NCI-H2227 (cell line): ENCODE data around the gene TMEM144.
A peak's percentile ranks its signal among the peaks of the same experiment; 100 is the strongest.

Experiments
- DNase-seq: peaks from one replicate; lab custom pipeline; 2025; ENCODE audit not compliant: unreplicated experiment; lab: John Stamatoyannopoulos, UW

The TMEM144 gene

DNA sequence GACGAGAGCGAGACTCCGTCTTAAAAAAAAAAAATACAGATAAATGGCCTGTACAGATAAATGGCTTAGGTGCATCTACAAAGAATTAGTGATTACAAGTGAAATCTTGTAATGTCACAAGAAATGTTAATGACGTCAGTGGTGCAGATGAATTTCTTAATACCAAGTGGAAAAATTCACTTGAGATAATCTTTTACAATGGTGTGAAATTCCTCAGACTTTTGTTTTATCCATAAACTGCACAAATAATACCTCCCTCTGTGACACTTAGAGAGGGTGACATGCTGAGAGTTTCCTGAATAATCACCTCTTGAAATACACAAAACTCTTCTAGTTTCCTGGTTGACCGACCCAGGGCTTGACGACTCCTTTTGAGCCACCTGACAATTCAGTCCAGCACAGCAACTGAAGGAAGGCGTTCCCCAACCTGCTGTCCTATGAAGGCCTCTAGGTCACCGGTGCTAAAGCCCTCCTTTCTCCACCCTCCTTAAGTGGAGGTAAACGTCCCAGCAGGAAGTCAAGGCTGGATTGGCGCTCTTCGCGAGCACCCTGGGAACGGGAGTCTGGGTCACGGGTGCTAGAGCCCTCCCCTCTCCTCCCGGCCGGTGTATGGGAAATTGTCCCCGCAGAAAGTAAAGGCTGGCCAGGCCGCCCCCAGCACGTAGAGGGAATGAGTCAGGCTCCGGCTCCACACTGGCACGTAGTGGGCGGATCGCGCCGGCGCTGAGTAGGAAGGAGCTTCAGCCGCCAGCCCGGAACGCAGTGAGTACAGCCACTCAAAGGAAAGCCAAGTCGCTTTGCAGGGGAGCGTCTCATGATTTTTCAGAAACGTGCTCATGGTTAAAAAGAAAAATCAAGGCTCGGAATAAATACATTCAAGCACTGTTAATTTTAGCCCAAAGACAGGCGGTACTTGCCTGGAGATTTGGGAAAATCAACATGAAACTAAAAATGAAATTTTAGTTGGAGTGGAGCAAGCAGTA, at the start of gene TMEM144:
Gene TMEM144 (plus strand): TSS at position 662 of the 983 bp plus-strand sequence. CDS start 2,182 bp downstream, outside the sequence.
- DNase-seq, result peak; percentile 71

DNA sequence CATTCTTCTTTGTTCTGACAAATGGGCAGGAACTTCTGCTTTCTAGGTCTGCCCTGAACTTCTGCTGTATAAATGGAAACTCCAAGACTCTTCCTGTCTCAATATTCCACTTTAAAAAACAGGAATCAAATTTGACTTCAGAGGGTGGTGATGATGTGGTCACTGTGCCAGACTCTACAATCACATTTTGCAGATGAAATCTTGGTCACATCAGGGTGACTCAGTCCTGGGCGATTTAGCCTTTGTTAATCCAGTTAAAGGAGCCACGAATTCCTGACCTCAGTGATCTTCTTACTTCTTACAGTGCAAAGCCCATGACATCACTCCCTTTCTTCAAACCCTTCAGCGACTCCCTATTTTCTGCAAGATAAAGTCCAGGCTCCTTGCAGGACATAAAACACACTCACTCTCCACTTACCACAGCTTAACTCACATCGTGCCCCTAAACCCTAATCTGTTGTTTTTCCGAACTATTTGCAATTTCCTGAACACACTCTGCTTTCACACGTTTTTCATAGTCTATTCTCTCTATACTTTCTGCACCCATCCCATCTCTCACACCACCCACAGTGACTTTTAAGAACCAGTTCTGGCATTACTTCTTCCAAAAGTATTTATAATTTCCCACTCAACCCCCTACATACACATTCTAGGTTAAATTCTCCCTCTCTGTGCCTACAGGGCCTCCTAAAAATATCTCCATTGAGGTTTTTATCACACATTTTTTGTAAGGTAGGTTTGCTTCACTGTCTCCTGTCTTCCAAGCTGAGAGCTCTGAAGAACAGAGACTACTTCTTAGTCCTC, 48.5 kb upstream of the TMEM144 start:
- DNase-seq, result no peak

DNA sequence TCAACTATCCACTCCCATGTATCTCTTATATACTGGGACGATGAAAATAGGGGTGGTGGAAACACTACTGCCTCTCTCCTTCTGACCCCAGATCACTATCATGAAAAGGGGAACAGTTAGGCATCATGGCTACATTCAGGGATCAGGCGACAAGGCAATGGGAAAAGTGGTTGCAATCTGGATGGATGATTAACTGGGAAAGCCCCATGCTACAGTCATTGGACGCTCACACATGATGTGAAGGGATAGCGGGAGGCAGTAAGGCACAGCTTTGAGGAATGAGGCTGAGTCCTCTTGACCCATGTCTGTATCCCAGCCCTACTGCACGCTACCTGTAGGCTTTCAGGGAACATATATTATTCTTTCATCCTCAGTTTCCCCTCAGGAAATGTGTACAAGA, 47.7 kb upstream of the TMEM144 start:
- DNase-seq, result no peak

DNA sequence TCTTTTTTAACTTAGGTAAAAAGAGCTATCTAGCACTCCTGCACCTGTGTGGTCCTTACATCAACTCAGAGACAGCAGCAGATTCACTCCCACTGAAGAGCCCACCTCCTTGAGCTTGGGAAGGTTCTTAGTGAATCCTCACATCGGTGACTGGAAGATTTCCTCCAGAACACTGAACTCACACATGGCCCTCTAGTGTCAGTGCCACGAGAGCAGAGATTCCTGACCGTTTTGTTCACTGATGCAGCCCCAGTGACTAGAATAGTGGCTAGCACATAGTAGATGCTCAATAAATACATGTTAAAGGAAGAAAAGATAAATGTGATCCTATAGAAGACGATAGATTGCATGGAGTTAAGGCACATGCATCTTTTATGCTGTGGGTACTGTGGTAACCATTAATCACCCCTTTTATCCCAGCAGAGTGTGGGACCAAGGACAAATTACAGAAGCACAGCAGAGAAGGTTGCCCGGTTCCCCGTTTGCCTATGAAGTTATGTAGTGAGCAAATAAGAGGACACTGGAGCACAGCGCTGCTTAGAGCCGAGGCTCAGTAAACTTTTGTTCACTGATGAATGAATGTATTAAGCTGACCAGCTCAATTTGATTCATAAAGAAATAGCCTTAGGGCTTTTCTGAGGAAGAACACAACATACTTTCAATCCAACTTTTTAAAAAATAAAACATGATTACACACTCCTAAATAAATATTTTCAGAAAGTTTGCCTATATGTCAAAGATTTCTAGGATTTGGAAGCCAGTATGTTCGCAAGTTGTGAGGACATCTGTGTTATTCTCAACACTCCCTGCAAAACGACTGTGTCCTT, 46.1 kb upstream of the TMEM144 start:
- no peak for DNase-seq

DNA sequence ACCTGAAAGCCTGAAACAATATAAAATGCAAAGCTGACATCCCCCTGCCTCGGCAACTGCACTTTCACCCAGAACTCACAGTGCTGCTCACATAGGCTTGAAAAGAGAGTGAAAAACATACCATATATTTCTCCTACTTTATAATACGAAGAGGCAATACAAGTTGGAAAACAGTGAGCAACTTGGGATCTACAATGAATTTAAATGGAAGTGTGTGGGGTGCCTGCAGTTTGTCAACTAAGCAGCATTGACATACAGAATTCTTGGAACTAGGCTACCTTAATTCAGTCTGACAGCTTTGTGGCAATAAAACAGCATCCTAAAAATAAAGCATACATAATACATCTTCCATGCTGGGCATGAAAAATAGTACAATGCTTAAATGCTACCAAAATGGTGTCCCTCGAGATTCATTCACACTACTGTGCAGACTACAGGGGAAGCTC, 45.5 kb upstream of the TMEM144 start:
- DNase-seq, result no peak

DNA sequence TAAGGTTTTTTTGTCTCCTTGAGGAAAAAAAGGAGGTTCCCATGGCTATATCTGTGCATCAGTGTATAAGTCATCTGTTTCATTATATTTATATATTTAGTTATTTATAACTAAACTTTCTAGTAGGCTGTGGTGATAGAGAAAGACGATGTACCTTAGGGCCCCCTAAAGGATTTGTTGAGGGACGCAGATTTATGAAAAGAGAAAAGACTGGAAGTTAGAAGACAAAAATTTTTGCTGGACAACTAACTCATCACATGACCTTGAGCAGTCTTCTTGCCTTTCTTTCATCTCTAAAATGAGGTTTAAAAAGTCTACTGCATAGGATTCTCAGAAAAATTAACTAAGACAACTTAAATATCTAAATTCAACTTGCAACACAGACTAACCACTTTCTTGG, 43.6 kb upstream of the TMEM144 start:
- no peak for DNase-seq

DNA sequence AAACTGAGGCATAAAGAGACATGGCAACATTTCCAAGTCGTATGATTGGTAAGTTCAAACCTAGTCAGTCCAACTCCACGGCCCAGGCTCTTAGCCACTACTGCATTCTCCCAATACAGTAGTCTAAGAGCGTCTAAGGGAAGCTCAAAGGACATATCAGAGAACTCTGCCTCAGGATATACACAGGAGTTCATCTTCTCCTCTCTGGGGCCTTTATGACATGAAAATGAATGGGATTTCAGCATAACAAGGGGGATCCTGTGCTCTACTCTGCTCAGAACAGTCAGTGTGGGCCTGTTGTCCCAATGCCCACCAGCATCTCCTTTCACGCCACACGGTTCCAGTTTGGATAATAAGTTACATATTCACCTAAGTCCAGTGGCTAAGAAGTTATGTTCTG, 41.7 kb upstream of the TMEM144 start:
- DNase-seq, result no peak

DNA sequence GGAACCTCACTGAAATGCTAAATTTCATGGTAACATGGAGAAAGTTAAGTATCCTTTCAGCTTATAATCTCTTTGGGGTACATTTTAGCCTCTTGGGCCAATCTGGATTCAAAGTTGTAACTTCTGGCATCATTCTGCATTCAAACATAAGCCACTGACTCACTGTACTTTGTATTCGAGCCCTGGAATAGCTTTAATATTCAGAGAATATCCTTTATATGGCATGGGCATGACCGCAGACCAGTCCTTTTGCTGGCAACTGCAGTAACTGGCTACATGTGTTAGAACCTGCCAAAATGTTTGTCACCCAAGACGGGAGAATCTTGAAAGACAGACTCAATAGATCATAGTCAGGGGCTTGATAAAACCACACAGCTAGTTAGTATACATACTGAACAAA, 40.8 kb upstream of the TMEM144 start:
- DNase-seq, result no peak

DNA sequence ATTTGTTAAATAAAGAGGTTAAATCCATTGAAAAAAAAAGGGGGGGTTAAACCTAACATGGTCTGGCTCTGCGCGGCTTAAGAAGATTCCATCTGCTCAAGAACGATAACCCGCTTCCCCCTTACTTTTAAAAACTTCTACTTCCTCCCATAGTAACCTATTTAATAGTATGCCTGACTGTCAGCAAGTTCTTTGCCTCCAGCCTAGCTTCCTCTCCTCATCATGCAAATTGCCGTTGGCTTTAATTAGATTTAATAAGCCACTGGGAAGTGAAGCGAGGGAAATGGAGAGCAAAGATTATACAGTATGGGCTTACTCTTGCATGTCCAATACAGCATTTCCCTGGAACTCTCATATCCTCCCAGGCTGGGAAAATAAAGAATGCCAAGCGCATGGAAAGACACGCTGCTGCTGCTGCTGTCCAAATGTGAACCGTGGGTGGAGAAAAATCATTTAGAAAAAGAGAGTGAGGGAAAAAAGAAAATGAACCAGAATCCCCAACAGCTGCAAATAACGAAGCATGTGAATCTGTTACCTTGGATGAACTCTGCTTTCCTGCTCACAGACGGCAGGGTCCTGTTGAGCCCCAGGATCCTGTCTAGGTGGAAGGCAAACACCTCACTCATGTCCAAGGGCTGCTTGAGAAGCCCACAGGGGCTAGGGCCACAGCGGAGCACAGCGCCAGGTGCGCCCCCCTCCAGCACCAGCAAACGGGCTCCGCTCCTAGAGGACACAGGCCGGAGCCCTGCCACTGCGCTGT, 40.2 kb upstream of the TMEM144 start:
- DNase-seq, result no peak

DNA sequence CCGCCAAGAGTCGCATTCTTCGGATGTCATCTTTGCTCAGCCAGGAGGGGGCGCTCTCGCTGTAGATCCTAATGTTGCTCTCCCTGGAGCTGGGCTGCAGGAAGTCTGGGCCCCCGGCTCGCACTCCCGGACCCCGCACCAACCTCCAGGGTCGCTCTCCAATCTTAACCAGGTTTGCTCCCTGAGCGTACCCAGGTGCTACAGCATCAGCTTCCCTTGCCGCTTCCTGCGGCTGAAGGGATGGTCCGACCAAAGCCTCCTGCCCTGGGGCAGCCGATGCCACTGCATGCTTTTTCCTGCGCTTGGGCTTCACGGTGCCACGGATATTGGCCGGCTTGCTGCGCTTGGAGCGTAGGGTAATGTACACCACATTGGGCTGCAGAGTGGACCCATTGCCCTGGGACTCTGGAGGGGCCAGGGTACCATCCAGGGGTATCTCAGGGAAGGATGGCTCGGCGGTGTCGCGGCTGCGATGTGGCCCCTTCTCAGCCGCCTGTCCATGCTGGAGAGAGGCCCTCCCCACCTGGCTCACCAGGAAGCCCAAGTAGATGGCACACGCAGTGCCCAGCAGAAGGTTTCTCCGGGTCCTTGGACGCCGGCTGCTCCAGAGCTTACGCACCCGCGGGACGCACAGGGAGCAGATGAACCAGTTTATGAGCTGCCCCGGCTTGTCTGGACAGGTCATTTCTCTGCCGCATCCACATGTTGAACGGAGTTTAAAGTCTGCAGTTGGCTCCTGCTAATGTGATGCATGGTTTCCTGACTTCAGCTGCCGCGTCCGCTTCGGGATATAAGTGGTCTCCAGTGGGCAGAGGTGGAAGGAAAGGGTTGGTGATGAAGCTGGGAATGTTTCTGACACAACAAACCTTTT, 39.4 kb upstream of the TMEM144 start:
- no peak for DNase-seq

DNA sequence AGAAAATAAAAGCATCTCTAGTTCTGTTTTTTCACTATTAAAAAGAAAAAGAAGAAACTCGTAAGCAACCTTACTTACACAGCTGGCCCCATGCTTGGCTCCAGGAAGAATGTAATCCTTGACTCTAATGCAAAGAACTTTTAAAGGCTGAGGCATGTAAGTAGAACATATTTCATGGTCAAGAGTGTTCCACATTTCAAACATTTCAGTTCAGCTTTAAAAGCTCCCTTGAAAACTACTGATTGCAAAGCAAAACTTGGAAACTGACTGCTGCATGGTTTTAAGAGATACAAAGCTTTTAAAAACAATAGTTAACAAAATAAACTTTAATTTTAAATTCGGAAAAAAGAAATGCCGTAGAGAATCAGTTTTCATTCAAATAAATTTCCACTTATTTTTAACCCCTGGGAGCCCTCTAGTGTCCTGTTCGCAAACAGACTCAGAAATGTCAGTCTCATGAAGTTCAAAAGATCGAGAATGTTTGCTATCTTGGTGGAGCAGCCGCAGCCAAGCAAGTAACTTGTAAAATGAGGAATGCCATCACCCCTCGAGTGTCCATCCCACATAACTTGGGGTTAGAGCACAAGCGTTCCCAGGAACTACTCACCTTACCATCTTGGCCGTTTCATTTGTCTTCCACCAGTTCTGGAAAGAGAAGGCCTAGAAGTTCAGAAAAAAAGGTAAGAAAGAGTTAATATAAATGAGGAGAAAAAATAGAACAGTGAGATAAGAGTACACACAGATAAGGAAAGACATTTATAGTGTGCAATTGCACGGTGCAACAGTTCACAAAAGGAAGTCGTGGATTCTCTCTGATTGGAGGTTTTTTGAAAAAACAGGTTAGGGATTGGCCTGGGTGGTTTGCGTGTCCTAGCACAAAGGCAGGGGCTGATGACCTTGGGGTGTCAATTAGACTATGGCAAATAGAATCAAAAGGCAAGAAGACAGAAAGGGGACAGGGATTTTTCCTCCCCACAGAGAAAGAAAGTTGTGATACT, 37.7 kb upstream of the TMEM144 start, which contains the start of gene GASK1B:
Gene GASK1B (minus strand): TSS at position 765 of the 998 bp plus-strand sequence. CDS start 1,650 bp downstream, outside the sequence.
- peak; percentile 8 for DNase-seq

DNA sequence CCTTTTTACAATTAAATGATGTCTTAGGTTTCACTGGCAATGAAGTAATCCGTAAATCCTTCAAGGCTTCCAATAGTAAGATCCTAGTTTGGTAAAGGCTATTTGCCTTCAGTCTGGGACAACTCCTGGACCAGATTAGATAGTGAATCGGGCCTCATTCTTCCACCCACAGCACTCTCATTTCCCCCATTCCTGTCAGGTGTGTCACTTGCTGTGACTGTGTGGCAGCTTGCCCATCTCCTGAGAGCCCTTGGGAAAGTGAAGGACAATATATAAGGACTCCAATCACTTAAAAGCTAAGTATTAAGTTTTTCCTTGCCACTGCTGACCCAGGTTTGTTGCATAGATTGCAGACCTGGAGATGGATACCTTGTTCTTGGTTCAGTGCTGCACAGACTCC, 34.2 kb upstream of the TMEM144 start:
- DNase-seq, result no peak

DNA sequence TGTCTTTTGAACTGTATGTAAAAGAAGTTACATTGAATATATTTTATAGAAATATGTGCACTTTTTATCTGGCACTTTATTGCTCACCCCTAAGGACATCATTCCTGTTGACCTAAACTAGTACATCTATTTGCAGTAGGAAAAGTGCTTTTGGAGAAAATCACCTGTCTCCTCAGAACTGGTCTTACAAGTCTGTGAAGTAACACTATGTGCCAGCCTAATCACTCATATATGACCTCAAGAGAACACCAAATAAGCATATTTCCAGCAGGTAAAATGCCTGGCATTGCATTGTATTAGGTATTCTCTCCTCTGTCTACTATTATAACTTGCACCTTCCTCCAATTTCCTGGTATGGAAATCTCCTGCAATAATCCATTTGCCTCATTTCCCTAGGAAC, 33.5 kb upstream of the TMEM144 start:
- no peak for DNase-seq

DNA sequence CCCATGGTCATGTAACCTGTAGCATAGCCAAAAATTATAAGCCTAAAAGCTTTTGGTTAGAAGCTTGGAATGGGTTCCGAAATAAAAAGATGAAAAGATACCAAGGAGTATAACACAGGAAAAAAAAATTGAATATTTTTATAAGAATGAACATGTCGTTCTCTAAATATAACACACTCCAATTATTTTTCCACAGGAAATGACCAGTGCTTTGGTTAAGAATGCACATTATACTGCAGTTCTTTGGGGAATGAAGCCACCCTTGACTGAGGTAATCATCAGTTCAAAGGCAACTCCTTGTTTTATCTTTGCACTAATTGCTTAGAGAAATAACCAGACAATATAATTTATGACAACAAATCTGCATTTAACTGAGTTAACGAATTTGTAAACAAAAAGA, 30.8 kb upstream of the TMEM144 start:
- DNase-seq, result no peak

DNA sequence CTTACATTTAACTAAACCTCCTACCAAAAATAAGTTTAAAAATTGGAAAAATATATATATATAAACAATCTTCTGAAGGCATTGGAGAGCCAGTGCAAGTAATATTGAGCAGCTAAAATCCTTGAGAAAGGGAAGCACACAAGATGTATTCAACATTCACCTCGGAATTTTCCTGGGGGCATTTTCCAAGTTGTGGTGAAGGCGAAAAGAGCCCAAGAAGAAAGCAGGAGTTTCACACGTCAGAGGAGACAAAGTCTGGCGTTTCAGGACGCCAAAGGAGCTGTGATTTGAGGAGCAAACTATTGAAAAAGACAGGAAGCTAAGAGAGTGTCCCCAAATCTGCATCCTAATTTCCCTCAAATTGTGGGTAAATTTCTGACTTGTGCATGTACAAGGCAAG, 28.4 kb upstream of the TMEM144 start:
- no peak for DNase-seq

DNA sequence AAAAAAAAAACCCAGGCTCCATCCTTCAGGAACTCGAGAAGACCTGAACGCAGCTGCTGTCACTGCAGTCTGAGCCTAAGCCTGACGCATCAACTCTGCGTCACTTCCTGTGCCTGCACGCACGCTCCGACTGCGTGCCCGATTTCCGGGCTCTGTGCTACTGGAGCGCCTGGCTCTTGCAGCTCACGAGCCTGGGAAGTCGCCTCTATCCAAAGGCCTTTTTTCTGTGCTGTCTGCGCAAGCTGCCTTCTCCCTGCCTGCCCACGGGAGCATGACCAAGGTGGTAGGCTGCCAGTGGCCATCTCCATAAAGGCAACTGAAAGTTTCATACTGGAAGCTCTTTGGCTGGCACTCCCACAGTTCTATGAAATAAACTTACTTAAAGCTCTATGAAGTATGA, 27.6 kb upstream of the TMEM144 start:
- DNase-seq, result no peak

DNA sequence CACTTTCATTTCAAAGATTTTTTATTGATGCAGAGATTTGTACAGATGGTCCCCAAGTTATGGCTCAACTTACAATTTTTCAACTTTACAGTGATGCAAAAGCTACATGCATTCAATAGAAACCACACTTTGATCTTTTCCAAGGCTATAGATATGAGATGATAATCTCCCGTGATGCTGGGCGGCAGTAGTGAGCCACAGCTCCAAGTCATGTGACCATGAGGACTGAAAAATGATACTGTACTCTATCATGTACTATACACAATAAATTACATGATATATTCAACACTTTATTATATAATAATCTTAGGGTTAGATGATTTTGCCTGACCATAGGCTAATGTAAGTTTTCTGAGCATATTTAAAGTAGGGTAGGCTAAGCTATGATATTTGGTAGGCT, 23.5 kb upstream of the TMEM144 start:
- DNase-seq, result no peak

DNA sequence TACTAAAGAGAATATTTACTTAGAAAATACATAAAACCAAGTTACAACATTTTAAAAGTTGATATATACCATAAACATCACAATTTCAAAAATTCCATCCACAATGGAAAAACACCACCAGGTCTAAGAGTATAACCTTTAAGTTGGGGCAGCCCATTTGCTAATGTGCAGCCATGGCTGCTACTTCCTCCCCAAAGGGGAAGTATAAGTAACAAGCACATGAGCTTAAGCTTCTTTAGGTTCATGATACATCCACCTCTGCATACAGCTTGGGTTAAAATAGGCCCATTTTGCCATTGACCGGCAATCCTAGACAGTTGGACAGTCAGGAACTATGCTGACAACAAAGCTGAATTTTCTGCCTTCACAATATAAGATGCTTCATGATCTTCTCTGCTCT, 20.9 kb upstream of the TMEM144 start:
- DNase-seq, result no peak
